Measurements from ENCODE around the gene SCN8A.

The SCN8A gene

DNA sequence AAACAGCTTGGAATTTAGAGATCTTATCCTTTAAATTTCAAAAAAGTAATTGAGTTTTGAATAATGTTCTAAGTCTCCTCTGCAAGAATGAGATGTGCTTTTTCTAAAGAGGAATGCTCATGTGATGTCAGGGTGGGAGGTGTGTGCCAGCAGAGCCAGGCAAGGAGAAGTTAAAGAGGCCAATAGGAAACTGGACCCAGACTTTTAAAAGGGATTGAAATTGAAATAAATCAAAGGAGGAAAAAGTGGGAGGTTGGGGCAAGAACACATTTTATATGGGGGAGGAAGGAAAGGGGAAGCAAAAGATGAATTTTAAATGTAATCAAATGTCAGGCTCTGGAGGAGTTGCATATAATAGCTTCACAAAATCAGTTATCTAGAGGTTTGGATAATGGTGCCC, 131.4 kb downstream of the SCN8A start:
- no peak for DNase-seq

DNA sequence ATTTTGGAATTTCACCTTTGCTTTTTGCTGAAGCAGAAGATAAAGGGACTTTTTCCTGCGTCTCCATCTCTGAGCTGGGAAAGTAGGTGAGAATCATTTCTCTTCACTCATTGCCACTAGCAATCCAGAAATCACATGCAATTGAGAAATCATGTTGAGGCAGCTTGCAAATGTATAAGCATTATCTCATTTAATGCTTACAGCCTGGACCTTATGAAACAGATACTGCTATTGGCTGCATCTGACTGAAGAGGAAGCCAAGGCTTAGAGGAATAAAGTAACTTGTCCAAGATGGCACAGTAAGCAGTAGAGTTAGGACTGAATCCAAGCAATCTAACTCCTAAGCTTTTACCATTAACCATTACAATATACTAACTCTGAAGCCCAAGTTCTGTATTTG, 135.1 kb downstream of the SCN8A start:
- no peak for DNase-seq

DNA sequence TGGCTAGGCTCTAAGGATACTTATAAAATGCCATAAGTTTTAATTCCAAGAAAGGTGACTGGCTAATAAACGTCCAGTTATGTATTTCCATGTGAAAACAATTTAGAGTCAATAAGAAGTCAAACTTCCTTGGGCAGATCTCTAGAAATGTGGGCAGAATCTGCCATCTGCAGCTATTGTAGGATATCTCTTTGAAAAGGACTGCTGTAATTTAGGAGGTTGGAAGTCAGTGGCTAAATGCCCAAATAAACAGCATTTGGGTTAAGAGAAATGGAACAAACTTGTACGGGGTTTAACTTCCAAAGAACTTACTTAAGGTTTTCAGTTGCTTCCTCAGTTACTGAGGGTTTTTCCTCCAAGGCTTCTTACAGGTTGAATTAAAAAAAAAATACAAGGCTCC, 135.9 kb downstream of the SCN8A start:
- DNase-seq, result no peak

DNA sequence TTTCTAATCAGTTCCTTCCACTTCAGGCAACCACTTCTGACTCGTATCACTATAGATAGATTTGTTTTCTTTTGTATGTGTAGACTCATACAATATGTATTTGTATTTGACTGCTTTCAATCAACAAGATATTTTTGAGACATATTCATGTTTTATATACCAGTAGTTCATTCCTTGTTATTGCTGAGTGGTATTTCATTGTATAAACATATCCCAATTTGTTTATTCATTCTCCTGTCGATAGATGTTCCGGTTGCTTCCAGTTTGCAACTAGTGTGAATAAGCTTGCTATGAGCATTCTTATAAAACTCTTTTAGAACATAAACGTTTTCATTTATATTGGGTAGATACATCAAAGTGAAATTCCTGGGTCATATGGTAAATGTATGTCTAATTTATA, 138.3 kb downstream of the SCN8A start:
- no peak for DNase-seq

DNA sequence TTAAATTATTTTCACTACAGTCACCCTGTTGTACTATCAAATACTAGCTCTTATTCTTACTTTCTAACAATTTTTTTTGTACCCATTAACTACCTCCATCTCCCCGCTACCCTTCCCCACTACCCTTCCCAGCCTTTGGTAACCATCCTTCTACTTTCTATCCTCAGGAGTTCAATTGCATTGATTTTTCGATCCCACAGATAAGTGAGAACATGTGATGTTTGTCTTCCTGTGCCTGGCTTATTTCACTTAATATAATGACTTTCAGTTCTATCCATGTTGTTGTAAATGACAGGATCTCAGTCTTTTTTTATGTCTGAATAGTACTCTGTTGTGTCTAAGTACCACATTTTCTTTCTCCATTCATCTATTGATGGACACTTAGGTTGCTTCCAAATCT, 139.7 kb downstream of the SCN8A start:
- DNase-seq, result no peak

DNA sequence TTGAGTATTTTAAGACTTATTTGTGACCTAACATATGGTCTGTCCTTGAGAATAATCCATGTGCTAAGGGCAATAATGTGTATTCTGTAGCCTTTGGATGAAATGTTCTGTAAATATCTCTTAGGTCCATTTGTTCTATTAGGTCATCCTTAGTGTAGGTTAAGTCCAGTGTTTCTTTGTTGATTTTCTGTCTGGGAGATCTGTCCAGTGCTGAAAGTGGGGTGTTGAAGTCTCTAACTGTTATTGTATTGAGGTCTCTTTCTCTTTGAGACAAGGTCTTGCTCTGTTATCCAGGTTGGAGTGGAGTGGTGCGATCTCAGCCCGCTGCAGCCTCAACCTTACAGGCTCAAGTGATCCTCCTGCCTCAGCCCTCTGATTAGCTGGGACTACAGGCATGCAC, 149.5 kb downstream of the SCN8A start:
- DNase-seq, result no peak

DNA sequence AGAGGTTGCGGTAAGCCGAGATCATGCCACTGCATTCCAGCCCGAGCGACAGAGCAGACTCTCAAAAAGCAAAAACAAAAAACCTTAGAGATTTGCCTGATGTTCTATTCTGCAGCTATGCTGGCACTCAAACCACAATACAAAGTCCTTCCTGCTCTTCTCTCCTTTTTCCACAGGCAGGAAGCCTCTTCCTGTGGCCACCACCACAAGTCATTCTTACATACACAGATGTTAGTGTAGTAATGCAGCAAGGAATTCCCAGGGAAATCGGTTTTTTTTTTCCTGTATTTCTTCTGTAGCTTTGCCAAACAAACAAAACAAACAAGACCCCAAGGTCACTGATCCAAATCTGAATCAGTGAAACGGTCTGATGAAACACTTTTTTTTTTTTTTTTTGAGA, 153.2 kb downstream of the SCN8A start:
- no peak for DNase-seq

DNA sequence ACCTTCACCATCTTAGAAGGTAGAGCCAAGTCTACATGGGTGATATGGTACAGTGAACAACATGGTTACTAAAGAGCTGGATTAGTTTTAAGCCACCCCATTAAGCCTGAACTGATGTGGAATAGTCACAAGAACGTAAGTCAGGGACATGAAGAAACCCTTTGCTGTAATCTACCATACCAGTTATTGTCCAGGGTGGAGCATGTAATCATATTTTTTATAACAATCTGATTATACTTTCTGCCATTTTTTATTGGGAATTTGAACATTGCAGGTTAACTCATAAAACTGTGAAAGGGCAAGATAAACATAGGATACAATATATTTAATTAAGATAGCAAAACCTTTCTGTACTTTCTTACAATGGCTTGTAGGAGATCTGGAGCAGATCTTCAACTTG, 153.9 kb downstream of the SCN8A start:
- DNase-seq, result no peak

DNA sequence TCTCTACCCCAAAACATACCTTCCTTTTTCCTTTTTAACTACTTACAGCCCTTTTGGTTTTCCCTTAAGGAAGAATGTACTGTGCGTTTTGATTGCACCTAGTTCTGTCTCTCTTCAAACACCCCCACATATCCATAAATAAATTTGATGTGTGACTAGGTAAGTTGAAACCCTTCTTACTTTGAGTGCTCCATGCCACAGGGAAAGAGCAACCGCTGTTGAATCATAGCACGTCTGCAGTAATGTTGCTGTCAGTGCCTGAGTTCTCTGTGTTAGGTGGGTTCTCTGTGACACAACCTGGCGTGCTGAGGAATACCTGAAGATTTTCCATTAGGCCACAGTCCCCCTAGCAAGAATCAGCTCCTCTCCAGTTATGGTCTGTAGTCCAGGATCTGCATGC, 155.4 kb downstream of the SCN8A start:
- no peak for DNase-seq

DNA sequence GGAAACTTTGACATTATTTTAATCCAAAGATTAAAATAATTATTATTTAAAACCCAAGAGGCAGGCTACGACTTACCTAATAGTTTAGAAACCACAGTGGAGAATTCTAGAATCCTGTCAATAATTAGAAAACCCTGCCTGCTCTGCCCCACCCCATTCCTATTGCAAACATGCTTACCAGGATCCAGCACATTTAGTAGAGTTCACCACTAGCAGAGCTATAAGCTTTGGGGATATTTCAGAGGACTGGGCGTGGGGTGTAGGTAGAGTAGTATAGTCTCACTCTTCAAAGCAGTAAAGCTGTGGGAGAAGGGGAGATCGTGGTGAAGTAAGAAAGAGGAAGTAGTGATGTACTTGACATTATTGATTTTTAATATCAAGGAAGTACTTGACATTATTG, 157.2 kb downstream of the SCN8A start:
- DNase-seq, result no peak

DNA sequence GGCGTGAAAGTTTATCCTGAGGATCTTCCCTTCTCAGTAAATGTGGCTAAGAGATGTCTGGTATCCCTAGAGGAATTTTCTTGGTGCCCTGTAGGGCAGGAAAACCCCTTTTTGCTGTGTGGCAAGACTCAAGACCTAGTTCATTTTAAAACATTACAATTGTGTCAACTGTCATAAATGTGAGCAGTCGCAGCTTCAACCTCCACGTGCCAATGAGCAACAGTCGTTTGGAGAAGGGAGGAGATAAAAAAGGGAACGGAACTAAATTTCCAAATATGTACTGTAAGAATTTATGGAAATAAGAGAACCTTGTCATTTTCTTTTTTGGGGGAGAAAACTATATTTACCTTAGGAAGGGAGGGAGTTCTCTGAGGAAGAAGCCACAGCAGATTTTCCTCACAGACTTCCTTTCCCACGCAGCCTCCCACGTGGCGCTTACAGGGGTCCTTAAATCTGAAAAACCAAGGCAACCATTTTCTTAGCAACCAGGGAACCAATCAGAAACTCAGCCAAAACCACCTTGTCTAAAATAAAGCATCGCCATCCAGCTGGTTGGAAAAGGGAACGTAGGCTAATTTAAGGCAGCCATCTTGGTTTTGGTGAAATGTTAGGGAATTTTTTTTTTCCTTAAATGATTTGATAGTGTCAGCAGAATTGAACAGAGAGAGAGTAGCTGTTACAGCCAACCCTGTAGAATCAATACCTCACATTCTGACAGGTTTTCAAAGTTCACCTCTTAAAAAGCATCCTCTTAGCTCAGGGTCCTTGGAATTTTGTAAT, 158.4 kb downstream of the SCN8A start:
- no peak for DNase-seq

DNA sequence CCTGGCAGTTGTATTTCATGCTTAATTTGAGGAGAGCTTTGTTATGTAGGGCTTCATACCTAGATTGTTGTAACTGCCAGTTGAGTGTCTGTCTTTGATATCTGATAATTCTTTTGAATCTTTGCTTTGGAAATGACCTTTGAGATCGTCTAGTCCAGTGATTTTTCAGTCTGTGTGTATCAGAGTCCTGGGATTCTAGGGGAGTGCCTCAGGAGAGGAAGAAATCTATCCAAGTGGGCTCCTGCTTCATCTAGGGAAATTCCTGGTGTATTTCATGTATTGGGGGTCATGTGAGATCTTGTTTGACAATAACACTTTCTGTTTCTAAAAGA, 158.9 kb downstream of the SCN8A start:
- no peak for DNase-seq

DNA sequence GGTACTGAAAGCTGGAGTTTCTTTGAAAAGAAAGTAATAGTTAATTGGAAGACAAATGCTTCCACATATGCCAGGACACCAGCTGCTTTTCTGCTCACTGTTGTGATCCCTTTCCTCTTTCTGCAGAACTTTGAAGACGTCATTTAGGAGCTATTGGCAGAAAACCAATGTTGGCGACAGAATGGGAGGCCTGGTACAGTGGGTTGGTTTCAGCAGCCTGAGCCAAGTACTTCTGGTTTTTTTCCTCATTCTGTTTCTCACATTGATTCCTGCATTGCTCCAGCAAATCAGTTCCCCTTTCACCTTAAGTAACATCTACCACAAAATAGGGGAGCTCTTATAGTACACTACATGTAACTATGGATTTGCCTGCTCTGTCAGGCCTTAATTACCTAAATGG, 160.6 kb downstream of the SCN8A start:
- DNase-seq, result no peak

DNA sequence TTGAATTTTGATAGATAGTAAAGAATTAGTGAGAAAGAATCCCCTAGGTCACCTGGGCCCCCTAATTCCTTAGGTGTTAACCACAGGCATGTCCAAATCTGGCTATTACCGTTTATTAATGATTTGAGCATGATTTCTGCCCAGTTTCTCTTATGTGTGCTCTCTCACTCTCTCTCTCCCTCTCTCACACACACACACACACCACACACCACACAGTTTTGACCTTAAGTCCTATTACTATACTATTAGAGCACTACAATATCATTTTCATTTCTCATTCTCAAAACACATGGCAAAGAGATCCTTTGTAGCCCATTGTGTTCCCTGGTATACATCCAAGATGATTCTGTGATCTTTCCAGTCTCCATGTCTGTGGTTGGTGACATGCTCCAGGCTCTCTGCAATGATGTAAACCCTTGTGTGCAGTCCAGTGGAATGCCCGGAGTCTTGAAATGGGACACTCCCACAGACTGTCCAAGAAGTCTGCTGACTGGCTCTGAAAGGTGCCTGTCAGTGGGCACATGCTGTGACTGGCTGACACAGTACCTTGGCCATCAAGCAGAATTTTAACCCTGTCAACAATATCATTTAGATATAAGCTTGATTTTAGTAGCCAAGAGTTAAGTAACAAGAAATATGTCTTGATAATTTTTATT, 161.3 kb downstream of the SCN8A start:
- DNase-seq, result no peak

DNA sequence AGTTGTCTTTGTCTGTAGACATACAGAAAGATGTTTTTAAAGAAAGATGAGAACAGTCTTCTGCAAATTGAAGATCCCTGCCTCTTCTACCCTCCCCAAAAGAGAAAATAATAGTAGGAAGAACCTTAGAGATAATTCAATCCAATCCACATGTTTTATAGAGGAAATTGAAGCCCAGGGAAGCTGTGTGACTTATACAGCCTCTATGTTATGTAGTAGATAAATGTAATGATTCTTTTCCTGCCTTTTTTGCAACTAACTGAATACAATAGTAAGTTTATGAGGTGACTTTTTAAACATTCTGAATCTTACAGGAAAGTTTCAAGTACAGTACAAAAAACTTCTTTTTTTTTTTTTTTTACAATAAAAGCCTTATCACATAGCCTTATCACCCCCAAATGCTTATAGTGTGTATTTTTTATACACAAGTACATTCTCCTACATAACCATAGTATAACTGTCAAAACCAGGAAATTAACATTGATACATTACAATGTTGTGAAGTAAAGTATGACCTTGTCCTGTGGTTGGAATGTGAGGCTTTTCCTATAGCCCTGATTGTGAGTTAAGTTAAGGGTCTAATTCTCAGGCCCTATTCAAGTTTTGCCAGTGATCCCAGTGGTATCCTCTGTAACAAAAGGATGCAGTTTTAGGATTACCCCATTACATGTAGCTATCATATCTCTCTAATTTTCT, 163.1 kb downstream of the SCN8A start:
- no peak for DNase-seq

DNA sequence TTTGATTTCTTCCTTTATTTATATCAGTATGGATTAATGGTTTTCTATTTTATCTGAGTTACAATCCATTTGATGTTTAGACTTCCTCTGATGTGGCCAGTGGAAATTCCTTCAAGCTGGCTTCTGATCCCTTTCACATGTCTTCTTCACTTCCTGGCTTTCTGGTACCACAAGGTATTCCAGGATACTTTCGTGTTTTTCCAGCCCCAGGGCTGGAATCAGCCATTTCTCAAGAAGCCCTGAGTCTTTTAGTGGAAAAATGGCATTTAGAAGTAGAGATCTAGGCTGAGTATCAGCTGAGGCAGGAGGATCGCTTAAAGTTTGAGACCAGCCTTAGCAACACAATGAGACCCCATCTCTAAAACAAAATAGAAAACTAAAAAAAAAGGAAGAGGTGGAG, 164.2 kb downstream of the SCN8A start:
- no peak for DNase-seq

DNA sequence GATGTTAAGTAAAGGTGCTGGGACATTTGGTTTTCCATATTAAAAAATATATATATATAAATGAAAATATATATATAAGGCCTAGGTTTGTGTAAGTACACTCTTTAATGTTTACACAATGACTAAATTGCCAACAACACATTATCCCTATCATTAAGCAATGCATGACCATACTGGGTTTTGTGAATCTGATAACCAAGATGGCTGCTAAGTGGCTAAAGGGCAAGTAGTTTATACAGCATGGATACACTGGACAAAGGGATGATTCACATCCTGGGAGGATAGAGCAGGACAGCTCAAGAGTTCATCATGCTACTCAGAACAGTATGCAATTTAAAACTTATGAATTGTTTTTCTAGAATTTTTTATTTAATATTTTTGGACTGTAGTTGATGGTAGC, 168.1 kb downstream of the SCN8A start:
- DNase-seq, result no peak

DNA sequence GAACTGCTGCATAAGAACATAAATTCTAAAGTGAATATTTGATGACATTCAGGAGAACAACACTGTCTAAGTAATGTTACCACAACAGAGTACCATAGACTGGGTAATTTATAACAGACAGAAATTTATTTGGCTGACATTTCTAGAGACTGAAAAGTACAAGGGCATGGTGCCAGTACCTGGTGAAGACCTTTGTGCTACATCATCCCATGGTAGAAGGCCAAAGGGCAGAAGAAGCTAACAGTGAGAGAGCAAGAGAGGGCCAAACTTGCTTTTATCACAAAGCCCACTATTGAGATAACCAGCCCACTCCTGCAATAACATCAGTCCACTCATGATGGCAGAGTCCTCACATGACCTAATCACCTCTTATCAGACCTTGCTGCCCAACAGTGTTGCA, 168.7 kb downstream of the SCN8A start:
- no peak for DNase-seq

DNA sequence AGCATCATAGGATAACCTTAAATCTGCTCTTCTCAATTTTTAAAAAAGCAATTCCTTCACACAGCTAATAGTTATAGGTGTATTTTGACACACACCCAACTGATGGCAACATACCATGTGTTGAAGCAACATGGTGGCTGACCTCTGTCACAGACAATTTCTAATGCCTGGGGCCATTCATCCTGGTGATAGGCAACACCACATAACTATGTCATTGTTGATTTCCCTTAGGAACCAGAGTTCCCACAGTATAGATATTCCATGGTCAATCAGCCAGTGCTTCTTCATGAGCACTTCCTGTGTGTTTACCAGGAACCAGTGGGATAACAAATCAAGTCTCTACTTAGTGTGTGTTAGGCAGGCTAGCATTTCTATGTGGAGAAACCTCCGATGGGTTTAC, 169.2 kb downstream of the SCN8A start:
- no peak for DNase-seq

DNA sequence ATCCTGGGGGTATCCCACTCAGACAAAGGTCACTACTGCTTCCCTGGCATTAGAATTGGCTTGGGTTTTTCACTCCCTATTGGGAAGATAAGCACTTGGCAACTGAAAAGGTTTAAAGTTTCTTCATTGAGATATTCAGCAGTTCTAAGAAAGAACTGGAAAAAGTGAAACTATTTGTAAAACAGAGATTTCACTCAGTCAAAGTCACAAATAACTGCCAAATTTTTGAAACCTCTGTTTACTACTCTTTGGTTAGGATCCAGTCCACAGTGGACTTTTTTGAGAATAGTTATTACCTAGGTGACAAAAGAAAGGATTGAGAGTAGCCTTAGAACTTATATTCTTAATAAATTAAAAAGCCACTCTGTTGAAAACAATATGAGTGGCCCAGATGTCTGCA, 172.7 kb downstream of the SCN8A start:
- no peak for DNase-seq

DNA sequence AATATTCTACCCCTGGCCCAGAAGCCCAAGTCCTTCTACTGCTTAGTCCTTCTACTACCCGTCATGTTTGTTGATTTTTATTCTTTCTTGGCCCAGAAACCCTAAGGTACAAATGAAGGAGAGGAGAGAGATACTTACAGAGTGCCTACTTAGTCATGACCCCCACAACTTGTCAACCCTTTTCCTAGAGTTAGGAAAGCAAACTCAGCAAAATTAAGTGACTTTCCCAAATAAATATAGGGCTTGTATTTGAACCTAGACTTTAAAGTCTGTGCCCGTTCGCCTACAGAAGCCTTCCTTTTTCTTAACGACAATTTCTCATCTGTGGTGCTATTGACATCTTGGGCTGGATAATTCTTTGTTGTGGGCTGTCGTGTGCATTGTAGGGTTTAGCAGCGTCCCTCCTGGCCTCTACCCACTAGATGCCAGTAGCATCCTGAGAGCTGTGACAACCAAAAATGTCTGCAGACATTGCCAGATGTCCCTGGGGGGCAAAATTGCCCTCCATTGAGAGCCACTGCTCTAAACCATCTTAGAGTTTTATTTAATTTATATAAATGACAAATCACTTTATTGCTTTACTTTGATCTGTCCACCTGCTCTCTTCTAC, 175.1 kb downstream of the SCN8A start:
- no peak for DNase-seq

DNA sequence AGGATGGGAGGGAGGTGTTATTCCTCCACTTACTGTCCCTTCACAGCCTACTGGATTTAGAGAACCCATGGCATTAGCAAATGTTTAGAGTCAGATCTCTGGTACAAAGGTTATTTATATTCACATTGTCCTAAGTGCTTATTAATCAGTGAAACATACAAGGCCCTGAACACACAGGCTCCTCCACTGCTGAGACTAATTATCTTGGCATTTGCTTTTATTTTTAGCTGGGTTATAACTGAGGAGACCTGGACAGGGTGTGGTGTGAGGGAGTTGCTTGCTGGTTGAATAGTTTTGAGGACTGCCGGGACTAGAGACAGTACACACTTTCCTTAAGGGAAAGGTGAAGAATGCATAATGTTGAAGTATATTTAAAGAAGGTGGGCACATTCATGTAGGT, 180.0 kb downstream of the SCN8A start:
- DNase-seq, result no peak

DNA sequence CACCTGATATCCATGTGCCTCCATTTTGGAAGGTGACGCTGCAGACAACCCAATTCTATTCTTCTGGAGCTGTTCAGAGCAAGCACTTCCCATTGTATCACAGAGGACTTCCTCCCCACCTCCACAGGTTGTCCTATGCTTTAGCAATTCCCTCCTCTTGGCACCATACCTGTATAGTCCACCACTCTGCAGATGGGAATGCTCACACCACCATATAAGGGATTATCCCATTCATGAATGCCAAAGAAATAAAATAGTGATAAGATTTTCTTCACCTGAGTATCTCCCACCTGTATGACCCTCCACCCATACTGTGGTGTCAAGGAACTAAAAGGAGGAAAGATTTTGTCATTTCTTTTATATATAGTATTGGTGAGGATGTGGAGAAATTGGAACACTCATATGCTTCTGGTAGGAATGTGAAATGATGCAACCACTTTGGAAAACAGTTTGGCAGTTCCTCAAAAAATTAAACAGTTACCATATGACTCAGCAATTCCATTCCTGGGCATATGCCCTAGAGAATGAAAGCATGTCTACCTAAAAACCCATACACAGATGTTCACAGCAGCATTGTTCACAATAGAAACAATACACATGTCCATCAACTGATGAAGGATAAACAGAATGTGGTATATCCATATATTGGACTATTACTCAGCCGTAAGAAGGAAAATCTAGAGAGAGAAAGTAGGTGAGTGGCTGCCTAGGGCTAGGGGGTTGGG, 182.3 kb downstream of the SCN8A start:
- DNase-seq, result no peak
